Activated T-cell treated with anti-CD3 and anti-CD28 coated beads for 24 hours (primary cell): ENCODE measurements around the gene PCDH17.

Experiments used
- DNase-seq: peaks from one replicate; pipeline ENCODE4 v3.0.0-alpha.2; 2020; ENCODE audit warnings: low read depth

The PCDH17 gene, protein sequence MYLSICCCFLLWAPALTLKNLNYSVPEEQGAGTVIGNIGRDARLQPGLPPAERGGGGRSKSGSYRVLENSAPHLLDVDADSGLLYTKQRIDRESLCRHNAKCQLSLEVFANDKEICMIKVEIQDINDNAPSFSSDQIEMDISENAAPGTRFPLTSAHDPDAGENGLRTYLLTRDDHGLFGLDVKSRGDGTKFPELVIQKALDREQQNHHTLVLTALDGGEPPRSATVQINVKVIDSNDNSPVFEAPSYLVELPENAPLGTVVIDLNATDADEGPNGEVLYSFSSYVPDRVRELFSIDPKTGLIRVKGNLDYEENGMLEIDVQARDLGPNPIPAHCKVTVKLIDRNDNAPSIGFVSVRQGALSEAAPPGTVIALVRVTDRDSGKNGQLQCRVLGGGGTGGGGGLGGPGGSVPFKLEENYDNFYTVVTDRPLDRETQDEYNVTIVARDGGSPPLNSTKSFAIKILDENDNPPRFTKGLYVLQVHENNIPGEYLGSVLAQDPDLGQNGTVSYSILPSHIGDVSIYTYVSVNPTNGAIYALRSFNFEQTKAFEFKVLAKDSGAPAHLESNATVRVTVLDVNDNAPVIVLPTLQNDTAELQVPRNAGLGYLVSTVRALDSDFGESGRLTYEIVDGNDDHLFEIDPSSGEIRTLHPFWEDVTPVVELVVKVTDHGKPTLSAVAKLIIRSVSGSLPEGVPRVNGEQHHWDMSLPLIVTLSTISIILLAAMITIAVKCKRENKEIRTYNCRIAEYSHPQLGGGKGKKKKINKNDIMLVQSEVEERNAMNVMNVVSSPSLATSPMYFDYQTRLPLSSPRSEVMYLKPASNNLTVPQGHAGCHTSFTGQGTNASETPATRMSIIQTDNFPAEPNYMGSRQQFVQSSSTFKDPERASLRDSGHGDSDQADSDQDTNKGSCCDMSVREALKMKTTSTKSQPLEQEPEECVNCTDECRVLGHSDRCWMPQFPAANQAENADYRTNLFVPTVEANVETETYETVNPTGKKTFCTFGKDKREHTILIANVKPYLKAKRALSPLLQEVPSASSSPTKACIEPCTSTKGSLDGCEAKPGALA (N-terminal part only)

DNA sequence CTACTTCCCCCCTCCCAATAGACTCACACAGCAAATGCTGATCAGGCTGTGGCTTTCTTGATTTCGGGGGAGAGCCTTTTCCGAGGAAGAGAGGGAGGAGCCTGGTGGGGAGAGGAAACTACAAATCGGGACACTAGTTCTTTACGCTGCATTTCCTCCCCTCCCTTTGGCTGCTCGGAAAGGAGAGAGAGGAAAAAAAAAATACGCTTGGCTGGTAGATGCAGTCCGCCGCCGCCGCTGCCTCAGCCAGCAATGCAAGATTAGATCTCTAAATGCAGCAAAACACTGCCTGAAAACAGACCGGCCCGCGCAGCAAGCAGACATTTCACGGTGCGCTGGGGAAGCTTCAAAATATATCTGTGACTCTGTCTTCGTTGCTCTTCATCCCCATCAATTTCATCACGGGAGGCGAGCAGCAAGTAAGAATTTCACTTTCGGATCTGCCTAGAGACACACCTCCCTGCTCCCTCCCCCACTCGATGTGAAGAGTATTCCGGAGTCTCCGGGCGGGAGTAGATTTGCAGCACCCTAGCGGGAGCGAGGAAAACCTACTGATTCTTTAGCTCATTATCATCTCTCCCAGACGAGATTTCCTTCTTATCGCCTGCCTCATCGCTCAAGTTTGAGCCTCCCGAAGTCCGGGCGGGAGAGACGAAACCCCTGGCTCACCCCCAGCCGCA, at the start of gene PCDH17:
Gene PCDH17, plus strand, starts transcription at position 149 of the 680 bp plus-strand sequence. CDS start 803 bp downstream, outside the sequence.
- DNase-seq, result no peak

DNA sequence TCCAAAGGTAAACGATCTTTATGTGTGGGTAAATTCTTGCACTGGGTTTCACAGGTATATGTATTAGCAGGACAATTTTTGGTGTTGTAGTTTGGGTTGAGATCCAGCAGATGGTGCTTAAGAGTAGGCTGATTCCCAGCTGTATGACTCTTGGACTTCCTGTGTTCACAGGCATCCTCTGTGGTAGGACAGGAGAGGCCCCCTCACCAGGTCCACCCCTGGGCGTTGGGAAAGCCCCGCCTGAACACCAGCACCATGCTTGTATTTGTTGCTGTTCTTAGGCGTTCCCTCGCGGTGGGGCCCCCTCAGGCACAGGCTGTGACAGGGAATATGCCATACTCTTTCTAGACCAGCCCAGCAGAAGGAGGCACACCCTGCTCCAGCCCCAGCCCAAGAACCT, 49.5 kb upstream of the PCDH17 start:
- DNase-seq, result no peak

DNA sequence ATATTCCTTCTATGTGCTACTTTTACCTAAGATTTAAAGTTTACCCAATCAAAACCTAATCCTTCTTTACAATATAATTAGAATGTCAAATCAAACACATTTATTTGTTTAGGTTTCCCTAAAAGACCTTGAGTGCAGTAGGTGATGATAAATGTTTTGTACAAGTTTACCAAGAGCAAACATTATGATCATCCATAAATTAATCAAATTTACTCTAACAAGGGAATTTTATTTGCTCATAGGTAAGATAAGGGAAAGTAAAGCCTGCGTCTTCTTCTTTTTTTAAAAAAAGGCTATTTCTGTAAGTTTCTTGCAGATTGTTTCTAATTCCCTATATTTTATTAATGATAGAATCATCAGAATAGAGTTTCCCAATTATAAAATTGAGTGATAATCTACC, 48.0 kb upstream of the PCDH17 start:
- DNase-seq, result no peak

GRCh38 chr13:57588639-57589038, 42.9 kb upstream of the PCDH17 start:
- DNase-seq, result no peak

DNA sequence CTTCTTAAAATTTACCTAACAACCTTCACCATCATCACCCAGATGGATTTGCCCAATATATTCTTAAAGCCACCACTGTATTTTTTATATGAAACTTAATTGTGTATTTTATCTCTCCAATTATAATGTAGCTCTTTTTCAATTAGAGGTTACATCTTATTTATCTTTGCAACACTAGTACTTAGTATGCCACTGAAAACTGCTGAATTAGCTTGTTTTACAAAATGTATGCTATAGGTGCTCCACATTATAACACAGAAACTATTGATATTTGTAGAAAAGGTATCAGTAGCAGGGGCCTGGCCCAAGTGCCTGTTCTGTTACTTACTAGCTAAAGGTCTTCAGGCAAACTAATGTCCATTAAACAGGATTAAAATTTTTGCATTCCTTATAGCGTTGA, 35.8 kb upstream of the PCDH17 start:
- DNase-seq, result no peak

DNA sequence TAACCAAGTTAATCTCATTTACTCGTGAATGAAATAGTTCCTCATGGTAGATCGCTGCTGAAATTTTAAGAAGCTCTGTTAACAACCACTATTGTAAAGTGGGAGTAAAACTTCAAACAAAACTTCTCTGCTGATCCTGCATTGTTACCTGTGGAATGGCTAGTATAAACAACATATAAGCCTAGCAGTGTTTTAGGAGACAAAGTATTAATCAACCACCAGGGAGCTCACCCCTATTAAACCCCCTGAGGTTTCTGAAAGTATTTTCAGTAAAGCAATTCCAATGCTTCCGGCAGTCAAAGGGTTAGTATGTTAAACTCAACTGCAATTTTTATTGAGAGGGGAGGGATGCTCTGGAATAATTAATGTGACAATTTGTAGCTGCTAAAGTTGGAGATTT, 30.0 kb upstream of the PCDH17 start:
- DNase-seq, result no peak

DNA sequence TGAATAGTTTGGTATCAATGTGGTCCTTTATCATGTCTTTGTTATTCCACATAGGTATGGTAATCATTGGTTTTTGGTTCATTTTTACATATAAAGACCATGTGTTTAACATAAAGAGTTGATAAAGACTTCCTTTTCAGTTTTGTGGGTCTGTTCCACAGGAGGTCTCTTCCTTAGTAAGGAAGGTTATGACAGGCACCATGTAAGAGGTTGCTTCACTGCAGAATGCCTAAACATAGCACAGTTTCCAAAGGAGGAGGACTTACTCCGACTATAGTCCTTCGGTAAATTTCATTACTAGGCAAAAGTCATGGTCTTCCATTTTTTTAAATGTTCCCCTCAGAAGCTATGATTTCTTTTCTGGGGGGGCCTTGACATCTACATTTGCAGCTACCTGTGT, 27.1 kb upstream of the PCDH17 start:
- no peak for DNase-seq

DNA sequence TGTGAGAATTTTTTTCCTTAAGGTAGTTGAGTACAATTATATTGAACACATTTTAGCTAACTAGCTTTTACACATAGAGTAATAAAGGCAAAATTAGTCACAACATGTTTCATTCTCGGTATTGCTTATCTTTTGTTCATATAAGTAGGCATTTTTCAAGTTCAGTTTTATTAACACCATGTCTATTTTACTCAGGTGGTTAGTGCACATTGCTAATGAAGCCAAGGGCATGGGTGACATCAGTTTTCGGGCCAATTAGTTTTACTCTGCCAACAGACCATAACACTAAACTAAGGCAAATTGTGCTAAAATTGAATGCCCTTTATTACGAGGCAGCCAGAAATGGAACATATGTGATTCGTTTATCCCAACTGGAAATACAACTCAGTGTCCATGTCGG, 19.6 kb upstream of the PCDH17 start:
- no peak for DNase-seq

DNA sequence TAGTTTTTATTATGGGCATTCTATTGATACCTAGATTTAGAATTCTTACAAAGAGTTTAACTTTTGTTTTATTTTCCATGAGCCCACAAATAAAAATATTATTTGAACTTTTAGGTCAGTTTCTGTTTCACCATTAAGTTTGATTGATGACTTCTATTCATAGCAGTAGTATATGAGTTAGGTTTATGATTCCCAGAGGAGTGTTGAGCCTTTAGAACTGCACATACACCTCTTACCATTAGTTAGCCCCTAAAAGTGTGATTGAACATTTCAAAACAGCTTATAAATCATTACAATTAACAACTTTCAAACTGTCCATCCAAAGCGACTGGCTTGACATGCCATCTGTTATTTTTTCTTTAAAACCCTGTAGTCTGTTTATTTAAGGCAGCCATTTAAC, 19.0 kb upstream of the PCDH17 start:
- no peak for DNase-seq

GRCh38 chr13:57624565-57625435, 6.7 kb upstream of the PCDH17 start:
- DNase-seq, result no peak

DNA sequence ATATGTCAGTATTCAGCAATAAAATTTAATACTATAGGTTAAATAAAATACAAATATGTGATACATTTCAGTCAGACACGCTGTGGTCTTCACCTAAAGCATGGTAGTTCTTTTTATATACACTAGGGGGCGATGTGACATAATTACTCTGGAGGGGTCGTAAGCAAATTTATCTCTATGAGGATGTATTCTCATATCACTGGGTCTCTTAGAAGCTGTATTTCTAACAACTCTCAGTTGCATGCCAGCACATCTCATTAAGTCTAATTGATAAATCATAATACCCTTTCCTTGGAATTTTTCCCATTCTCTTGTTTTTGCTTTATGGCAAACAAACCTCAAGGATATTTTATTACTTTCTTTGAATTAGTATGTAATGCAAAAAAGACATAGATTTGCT, 3.9 kb upstream of the PCDH17 start:
- DNase-seq, result no peak

DNA sequence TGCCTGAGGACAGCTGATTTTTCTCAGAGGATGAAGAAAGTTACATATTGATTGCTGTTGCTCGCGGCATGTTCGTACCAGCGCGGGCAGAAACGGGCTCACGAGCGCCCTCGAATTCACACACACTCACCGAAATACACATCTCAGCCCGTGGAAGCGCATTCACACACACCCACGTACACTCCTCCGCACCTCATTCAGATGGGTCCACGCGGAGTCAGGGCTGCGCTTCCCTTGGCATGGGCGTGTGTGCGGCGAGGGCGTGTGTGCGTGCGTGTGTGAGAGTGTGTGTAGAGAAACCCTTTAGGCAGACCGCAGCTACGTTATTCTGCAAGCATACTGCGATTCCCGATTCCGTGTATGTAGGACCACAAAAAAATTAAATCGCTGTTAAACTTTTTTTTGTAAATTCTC, 2.1 kb upstream of the PCDH17 start:
- no peak for DNase-seq

GRCh38 chr13:57629821-57630235, 1.7 kb upstream of the PCDH17 start:
- DNase-seq, result peak; percentile 13

GRCh38 chr13:57630661-57631595, 616 bp upstream of the PCDH17 start:
- DNase-seq, result no peak

GRCh38 chr13:57632276-57633140, 964 bp downstream of the PCDH17 start:
- no peak for DNase-seq

DNA sequence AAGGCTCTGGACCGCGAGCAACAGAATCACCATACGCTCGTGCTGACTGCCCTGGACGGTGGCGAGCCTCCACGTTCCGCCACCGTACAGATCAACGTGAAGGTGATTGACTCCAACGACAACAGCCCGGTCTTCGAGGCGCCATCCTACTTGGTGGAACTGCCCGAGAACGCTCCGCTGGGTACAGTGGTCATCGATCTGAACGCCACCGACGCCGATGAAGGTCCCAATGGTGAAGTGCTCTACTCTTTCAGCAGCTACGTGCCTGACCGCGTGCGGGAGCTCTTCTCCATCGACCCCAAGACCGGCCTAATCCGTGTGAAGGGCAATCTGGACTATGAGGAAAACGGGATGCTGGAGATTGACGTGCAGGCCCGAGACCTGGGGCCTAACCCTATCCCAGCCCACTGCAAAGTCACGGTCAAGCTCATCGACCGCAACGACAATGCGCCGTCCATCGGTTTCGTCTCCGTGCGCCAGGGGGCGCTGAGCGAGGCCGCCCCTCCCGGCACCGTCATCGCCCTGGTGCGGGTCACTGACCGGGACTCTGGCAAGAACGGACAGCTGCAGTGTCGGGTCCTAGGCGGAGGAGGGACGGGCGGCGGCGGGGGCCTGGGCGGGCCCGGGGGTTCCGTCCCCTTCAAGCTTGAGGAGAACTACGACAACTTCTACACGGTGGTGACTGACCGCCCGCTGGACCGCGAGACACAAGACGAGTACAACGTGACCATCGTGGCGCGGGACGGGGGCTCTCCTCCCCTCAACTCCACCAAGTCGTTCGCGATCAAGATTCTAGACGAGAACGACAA, 1.8 kb downstream of the PCDH17 start:
- no peak for DNase-seq

- DNase-seq, result no peak
These were observed 2.6 kb downstream of the PCDH17 start for GRCh38 chr13:57633950-57634838.
